Measurements from ENCODE around the gene CREG1.

CREG1 gene

DNA sequence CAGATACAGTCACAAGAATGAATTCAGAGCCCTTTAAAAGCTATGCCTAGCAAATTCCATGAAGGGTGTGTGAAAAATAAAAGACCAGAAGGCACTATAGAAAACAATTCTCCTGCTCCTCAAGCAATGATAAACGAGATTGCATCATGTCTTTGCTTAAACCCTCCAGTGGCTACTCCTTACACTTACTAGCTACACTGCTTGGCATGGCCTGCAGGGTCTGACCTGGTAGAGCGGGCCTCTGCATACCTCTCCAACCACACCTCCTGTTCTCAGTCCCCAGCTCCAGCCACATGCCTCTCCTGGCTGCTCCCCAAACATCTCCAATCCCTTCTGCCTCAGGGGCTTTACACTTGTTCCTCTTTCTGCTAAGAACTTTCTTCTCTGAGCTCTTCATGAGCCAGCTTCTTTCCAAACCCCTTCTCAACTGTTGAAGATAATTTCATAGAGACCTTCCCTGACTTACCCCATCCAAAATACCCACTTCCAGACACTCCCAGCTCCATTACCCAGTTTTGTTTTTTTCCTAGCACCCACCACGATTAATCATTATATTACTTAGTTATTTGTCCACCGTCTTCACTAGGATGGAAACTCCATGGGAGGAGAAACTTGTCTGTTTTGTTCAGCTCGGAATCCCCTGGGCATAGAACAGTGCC lies 11.2 kb upstream of the CREG1 start (continued):
- TF ChIP-seq, protein P1, sequence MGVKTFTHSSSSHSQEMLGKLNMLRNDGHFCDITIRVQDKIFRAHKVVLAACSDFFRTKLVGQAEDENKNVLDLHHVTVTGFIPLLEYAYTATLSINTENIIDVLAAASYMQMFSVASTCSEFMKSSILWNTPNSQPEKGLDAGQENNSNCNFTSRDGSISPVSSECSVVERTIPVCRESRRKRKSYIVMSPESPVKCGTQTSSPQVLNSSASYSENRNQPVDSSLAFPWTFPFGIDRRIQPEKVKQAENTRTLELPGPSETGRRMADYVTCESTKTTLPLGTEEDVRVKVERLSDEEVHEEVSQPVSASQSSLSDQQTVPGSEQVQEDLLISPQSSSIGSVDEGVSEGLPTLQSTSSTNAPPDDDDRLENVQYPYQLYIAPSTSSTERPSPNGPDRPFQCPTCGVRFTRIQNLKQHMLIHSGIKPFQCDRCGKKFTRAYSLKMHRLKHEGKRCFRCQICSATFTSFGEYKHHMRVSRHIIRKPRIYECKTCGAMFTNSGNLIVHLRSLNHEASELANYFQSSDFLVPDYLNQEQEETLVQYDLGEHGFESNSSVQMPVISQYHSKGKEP (tag by site-specific recombination; IDR thresholded peaks at IDR 0.05): no peak
- TF ChIP-seq HOXC10 (CRISPR knock-in tag; IDR thresholded peaks at IDR 0.05) (no peak), ZNF175 (tag by site-specific recombination; IDR thresholded peaks at IDR 0.05) (no peak)

GRCh38 chr1:167563579-167564246 lies 10.2 kb upstream of the CREG1 start:
- Histone ChIP-seq H3K36me3 (ENCODE audit: control insufficient read depth in 2 of 2, insufficient read depth in 1 of 2, low read length in 2 of 2) (no peaks in the 10 kb centered on the region), H3K9me3 (ENCODE audit: control insufficient read depth, insufficient read depth, low read depth, low read length) (no peaks in the 10 kb centered on the region), H3K4me3 (ENCODE audit: low read depth, low read length) (no peak overlapping the region), H3K4me1 (ENCODE audit: control insufficient read depth, insufficient read depth, low read length) (peaks cover 8% of the 10 kb centered on the region; the same call in 1 of the 2 replicates), H3K27ac (ENCODE audit: extremely low read depth, low read depth, low read length) (no peak overlapping the region)
- POLR2A ChIA-PET: interaction anchor here (3.0 kb wide), 1 partner anchor 10 kb away, joined by 24 read pairs; the partner anchor contains the start of gene CREG1
- TF ChIP-seq ZNF837 (tag by site-specific recombination; IDR thresholded peaks at IDR 0.05) (no peak), ZNF423 (tag by site-specific recombination; IDR thresholded peaks at IDR 0.05) (no peak), KLF10 (tag by site-specific recombination; IDR thresholded peaks at IDR 0.05) (no peak), ZBTB8A (tag by site-specific recombination; IDR thresholded peaks at IDR 0.05) (no peak), HOXA7 (CRISPR knock-in tag; IDR thresholded peaks at IDR 0.05; ENCODE audit: borderline replicate concordance) (no peak), ZFP69B (tag by site-specific recombination; IDR thresholded peaks at IDR 0.05) (peak; percentile 45; the same call in 1 of the 2 replicates), OSR2 (tag by site-specific recombination; IDR thresholded peaks at IDR 0.05) (peak; percentile 53; the same call in 1 of the 2 replicates), ZNF48 (tag by site-specific recombination; IDR thresholded peaks at IDR 0.05) (no peak), ZNF660 (tag by site-specific recombination; IDR thresholded peaks at IDR 0.05) (peak; percentile 75; the same call in 1 of the 2 replicates)
- TF ChIP-seq, protein P2, sequence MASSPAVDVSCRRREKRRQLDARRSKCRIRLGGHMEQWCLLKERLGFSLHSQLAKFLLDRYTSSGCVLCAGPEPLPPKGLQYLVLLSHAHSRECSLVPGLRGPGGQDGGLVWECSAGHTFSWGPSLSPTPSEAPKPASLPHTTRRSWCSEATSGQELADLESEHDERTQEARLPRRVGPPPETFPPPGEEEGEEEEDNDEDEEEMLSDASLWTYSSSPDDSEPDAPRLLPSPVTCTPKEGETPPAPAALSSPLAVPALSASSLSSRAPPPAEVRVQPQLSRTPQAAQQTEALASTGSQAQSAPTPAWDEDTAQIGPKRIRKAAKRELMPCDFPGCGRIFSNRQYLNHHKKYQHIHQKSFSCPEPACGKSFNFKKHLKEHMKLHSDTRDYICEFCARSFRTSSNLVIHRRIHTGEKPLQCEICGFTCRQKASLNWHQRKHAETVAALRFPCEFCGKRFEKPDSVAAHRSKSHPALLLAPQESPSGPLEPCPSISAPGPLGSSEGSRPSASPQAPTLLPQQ (tag by site-specific recombination; IDR thresholded peaks at IDR 0.05): 0 out of 2 replicates have a peak, but pooled peaks have one; percentile 56
- CTCF ChIA-PET: interaction anchor here (1.1 to 5.0 kb wide), 6 partner anchors 7 to 518 kb away, joined by 3 to 24 read pairs (median 6); no protein-coding TSS in a partner anchor

DNA sequence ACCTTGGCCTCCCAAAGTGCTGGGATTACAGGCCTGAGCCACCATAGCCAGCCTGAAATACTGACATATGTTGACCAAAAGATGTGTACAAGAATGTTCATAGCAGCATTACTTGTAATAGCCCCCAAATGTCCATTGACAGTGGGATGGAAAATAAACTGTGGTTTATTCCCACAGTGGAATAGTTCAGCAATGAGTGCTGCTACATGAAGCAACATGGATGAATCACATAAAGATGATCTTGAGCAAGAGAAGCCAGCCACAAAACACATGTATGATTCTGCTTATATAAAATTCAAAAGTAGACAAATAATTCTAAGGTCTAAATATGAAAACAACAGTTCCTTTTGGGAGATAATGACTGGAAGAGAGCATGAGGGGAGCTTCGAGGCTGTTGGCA lies 9.1 kb upstream of the CREG1 start:
- no peaks in the 10 kb centered on the region for H3K9me3 ChIP-seq (ENCODE audit: control insufficient read depth, insufficient read depth, low read depth, low read length)
- H3K36me3 ChIP-seq (ENCODE audit: control insufficient read depth in 2 of 2, insufficient read depth in 1 of 2, low read length in 2 of 2): no peaks in the 10 kb centered on the region
- CTCF ChIA-PET: interaction anchor here (2.9 to 5.0 kb wide), 2 partner anchors 22 to 125 kb away, joined by 9 to 23 read pairs; no protein-coding TSS in a partner anchor
- POLR2A ChIA-PET: interaction anchor here (3.0 kb wide), 1 partner anchor 9 kb away, joined by 24 read pairs; the partner anchor contains the start of gene CREG1
- no peak overlapping the region for H3K27ac ChIP-seq (ENCODE audit: extremely low read depth, low read depth, low read length)
- peaks cover 8% of the 10 kb centered on the region; the same call in 1 of the 2 replicates for H3K4me1 ChIP-seq (ENCODE audit: control insufficient read depth, insufficient read depth, low read length)
- no peak overlapping the region for H3K4me3 ChIP-seq (ENCODE audit: low read depth, low read length)
- TF ChIP-seq ZNF239 (tag by site-specific recombination; IDR thresholded peaks at IDR 0.05) (no peak), ZNF274 (IDR thresholded peaks at IDR 0.05; ENCODE audit: low read length) (no peak), ZNF274 (tag by site-specific recombination; IDR thresholded peaks at IDR 0.05; ENCODE audit: borderline replicate concordance) (no peak), GFI1B (tag by site-specific recombination; IDR thresholded peaks at IDR 0.05) (no peak), ZNF223 (tag by site-specific recombination; IDR thresholded peaks at IDR 0.05) (no peak), ZFP37 (tag by site-specific recombination; IDR thresholded peaks at IDR 0.05) (no peak), OSR2 (tag by site-specific recombination; IDR thresholded peaks at IDR 0.05) (no peak), PRDM2 (tag by site-specific recombination; IDR thresholded peaks at IDR 0.05; ENCODE audit: borderline replicate concordance) (no peak)
- TF ChIP-seq, protein P3, sequence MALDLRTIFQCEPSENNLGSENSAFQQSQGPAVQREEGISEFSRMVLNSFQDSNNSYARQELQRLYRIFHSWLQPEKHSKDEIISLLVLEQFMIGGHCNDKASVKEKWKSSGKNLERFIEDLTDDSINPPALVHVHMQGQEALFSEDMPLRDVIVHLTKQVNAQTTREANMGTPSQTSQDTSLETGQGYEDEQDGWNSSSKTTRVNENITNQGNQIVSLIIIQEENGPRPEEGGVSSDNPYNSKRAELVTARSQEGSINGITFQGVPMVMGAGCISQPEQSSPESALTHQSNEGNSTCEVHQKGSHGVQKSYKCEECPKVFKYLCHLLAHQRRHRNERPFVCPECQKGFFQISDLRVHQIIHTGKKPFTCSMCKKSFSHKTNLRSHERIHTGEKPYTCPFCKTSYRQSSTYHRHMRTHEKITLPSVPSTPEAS (tag by site-specific recombination; IDR thresholded peaks at IDR 0.05): no peak
